Activated T-helper 1 cell treated with anti-CD3 and anti-CD28 coated beads, Interleukin-2, amount 50 U/mL, for 16 hours (primary cell): ENCODE measurements around the gene RAB23.

Source experiments
- DNase-seq, 2 donors: peaks; one replicate each; pipeline ENCODE4 v3.0.0-alpha.2; 2020; ENCODE audit warnings: low read depth in 1 of 2, low spot score in 1 of 2

RAB23 gene

DNA sequence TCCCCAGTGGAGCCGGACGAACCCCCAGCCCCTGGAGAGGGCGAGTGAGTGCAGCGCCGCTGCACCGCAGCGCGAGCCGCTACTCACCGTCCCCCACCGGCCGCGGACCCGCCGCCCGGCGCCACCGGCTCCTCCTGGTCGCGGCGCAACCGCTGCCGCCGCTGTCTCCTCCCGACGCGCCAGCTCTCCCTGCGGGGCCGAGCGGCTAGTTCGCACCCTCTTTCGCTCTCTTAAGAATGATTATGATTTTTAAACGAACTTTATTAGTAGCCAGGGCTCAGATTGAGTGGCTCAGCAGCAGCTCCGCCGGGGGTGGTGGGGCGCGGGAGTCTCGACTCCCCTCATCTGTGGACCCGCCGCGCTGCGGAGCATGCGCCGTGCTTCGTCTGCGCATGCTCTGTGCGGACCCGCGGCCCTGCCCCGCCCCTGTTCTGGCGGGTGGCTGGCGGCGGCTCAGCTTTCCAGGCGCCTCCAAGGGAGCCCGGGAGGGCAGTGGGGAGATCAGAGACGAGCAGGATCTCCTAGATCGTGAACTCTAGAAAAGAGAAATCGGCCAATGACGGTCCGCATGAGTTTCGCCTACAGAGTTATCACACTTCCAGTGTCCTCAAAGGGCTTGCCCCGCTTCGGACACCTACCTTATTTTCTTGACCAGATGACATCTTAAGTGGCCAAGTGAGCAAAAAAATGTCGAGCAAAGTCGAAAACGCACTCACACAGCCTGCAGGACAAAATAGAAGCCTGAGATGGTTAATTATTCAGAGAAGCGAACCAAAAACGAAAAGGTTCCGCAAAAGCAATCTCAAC lies at the start of gene RAB23:
RAB23 (minus strand) TSS at position 372 of the 807 bp plus-strand sequence. CDS start 11,927 bp downstream, outside the sequence.
- DNase-seq, result peak; percentile 55 to 76

DNA sequence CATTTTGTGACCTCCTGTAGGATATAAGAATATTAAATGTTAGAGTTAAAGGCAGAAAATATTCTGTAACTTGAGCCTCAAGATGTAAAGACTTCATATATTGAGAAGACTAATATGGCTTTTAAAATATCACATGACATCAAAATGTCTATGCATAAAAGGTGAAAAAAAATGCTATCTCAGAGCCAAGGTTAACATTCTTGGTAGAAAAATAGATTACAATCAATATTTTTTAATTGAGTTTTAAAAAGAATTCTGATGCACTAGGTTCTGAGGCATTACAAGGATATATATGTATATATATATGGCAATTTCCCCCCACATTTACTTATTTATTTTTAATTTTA lies 46.2 kb upstream of the RAB23 start:
- no peak for DNase-seq

DNA sequence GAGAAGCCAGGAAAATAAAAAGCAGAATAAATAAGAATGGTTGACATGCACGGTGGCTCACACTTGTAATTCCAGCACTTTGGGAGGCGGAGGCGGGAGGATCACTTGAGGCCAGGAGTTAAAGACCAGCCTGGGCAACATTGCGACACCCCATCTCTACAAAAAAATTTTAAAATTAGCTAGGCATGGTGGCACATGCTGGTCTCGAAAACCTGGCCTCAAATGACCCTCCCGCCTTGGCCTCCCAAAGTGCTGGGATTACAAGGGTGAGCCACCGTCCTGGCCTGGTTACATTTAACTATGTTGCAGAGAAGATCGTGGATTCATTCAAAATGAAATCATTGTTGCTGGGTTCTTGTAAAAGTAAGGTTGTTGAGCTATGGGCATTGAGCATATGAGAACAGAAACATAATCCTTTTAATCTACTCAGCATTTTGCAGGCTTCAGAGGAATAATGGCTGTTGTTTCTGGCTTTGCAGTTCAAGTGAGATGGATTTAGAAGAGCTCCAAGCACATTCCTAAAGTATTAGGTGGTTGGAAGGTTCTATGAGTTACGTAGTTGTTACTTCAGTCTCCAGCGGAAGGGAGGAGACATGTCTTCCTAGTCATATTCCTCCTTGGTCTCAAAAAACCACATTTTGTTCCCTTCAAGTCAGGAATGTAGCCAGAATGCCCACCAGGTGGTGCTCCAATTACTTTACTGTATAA lies 45.6 kb upstream of the RAB23 start:
- no peak for DNase-seq

DNA sequence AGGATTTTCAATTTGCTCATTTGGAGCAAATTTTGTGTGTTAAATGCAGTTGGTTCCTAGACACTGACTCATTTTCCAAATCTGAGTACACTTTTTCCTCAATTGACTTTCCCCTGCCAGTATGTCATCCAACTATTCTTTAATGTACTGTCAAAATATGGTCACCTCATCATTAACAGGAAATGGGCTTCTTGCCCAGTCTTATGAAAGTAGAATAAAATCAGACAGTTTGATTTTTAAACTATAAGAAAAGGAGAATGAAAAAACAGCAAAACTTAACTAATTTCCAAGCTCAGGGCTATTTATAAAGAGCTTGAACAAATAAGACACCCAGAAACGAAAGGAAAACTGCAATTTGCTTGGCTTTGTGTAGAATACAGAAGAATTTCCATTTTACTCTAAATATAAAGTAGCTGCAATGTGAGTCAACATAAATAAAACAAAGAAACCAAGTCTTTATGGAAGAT lies 43.7 kb upstream of the RAB23 start:
- no peak for DNase-seq

DNA sequence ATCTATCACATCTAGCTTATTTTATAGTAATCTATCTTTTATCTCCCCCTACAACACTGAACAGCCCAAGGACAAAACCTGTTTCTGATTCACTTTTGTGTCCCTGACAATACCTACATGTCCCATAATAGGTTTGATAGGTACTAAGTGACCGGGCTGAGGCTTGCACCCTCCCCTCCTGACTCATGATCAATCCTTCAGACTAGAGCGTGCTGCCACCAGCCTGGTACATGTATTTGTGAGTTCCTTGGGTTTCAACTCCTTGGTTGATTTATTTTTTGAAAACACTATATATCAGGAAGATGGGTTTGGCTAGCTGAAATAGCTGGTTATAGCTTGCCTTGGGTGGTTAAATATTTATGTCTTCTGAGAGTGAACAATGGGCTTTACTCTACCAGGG lies 41.6 kb upstream of the RAB23 start:
- no peak for DNase-seq

DNA sequence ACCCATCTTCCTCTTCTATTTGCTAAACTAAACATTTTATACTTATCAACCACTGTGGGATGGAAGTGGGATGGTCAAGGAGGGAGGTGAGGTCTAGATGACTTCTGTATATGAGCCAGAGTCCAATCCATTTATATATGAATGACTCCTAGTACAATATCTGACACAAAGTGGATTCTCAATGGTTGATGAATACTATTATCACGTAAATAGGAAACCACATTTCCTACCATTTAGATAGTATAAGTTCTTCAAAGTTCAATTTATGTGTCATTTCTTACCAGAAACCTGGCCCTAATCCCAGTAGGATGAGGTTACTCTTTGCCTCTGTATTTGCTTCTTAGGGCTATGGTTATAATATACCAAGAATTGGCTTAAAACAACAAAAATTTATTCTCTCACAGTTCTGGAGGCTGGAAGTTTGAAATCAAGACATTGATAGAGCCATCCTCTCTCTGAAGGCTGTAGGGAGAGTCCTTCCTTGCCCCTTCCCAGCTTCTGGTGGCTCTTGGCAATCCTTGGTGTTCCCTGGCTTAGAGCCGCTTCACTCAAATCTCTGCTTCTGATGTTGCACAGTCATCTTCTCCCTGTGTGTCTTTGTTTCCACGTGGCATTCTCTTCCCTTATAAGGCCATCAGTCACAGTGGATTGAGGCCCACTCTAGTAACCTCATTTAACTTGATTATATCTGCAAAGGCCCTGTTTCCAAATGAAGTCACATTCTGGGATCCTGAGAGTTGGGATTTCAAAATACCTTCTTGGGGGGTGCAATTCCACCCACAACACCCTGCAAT lies 41.0 kb upstream of the RAB23 start:
- no peak for DNase-seq

DNA sequence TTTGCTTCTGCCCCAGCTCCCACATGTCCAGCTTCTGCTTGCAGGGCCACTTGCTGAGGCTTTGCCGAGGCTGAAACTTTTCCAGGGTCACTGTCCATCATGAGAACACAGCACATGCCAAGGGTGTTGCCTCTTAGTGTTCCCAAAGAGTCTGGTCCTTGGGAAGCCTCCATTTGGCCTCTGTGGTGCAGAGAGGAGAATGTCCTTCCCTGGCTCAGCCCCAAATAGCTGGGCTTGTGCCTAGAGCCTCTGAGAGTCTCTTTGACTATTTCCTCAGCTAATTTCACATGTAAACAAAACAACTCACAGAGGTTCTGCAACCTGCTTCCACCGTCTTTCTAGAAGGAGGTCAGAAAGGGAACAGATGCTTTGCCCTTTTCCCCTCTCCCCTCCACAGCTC lies 40.4 kb upstream of the RAB23 start:
- DNase-seq, result no peak

DNA sequence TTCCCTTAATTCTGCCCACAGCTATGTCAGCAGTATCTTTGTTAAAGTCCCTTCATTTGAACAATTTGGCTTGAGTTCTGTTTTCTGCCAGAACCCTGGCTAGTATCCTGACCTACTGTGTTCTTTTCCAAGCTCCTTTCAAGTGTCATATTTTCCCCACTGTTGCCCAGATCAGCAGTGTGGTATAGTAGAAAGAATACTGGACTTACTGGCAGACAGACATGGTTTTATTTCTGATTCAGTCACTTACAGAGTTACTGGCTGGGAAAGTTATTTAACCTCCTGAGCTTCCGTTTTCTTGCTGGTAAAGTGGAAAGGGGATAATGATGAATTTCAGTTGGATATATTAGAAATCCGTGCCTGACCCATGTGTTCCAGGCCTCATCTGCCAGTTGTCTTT lies 39.8 kb upstream of the RAB23 start:
- no peak for DNase-seq

DNA sequence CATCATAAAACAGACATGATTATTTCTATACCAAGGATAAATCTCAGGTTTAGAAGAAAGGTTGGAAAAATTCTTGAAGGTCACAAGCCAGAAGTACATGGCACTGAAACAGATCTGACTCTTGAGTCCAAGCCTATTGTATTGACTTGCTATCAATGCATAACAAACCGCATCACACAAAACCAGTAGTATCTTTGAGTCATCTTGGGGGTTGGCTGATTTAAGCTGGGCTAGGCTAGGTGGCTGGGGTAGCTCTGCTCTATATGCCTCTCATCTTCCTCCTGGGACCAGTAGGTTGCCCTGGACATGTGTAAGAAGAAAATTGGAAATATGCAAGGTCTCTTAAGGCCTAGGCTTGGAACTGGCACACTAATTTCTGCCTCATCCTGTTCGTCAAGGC lies 37.0 kb upstream of the RAB23 start:
- DNase-seq, result no peak

DNA sequence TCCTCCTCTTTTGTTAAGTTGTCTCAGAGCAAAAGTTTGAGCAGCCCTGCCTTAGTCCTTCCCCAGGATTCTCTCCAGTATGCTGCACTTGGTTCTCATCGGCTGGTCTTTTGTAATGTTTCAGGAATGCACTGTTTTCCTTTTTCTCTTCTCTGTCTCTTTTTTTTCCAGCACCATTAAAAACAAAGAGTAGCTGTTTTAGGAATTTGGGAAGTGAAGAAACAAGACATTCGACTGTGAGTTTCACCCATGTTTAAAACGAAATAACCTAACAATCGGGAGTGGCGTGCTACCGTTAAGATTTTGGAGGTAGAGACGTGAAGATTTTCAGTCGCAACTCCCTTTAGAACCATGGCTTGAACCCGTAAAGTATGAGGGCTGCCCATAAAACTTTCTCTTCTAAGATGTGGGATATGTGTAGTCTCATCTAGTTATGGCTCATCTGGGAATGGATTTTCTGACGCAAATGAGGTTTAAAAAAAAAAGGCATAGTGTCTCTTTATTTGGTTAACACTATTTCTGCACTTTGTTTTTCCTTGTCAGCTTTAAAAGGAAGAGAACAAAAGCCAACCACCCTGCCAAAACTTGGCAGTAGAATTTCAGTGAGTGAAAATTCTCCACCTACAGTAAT lies 35.9 kb upstream of the RAB23 start:
- DNase-seq, result no peak

DNA sequence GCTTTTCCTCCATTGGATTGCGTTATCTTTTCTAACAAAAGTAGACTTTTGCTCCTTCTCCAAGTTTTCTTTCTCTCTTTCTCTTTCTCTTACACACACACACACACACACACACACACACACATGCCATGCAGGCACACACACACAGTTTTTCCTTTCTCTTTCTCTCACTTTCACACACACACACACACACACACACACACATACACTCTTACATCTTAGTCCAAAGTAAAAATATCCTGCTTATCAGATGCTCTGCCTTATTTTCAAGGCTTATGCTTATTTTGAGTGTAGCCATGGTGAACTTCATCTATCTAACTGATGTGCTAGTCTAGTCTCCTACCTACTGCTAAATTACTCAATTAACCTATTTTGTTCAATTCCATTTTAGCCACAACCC lies 34.4 kb upstream of the RAB23 start:
- no peak for DNase-seq

DNA sequence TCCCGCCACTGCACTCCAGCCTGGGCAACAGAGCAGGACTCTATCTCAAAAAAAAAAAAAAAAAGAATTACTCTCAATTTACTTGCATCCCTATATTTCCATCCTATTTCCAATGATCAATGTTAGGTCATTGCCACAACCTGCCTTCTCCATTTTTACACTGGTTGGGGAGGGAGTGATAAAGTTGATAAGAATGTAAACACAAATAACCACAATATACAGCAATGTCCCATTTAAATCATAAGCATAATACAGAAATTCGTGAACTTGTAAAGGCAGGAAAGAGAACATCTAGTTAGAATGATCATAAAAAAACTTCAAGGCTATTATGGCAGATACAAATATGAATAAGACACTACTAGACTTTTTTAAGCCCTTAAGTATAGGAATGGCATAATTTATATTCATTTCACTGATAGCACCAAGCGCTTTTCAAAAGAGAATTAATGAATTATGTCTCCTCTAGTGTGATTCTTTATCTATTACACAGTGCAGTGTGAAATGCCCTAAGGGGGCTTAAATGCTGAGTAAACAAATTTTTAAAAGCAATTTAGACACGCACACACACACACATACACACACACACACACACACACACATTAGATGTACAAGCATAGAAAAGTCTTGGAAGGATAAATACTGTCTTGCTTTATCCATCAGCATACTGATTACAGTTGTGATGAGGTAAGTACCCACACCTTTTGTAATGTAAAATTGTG lies 33.5 kb upstream of the RAB23 start:
- no peak for DNase-seq

DNA sequence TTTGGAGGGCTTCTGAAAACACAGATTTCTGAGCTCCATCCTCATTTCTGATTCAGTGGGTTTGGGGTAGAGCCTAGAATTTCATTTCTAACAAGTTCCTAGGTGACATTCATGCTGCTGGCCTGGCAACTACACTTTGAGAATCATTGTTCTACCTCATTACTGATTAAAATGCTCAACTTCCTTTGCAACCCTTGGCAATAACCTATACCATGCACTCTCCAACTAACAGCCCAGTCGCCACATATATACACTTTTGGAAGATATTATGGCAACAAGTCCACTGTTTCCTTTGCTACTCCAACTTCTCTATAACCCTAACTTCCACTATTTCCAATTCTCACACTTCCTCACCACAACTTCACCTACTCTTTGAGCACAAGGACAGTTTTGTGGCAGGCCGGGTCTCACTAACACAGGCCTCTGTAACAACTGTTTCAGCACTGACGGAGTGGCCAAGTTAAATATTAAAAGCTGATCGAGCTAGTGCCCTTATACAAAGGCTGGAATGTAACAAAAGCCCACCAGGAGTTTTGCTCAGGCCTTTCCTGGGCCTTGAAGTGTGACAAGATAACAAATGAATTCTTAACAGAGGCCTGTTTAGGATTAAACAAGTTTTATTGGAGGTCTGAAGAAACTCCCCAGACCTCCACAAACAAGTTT lies 32.1 kb upstream of the RAB23 start:
- DNase-seq, result no peak

DNA sequence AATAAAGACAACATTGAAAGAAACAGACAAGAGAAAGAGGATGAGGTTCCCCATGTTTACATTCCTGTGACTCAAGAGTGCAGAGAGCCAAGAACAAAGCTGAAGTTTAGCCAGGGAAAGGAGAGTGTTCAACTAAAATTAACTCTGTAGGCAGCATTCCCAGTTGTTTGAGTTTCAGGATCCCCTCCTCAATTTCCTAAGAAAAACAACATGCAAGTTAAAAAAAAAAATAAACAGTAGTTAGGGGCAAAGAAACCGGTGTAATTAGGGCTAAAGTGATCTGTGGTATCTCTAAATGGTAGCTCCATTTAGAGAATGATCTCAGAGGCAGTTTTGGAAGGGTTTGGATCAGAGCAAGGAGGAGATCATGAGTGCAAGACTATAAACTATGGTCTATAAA lies 30.9 kb upstream of the RAB23 start:
- DNase-seq, result no peak

DNA sequence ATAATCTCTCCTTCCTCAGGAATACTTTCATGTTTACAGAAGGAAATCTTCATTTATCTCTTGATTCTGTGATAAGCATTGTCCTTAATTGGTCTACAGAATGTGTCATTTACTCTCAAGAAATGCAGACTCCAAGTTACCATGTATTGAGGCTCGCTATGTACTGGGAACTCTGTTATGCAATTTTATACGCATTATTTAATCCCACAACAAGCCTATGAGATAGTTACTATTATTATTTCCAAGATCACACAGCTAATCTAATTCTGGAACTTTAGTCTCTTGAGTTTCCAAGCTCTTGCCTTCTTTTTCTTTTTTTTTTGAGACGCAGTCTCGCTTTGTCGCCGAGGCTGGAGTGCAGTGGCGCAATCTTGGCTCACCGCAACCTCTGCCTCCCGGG lies 30.0 kb upstream of the RAB23 start:
- DNase-seq, result no peak

DNA sequence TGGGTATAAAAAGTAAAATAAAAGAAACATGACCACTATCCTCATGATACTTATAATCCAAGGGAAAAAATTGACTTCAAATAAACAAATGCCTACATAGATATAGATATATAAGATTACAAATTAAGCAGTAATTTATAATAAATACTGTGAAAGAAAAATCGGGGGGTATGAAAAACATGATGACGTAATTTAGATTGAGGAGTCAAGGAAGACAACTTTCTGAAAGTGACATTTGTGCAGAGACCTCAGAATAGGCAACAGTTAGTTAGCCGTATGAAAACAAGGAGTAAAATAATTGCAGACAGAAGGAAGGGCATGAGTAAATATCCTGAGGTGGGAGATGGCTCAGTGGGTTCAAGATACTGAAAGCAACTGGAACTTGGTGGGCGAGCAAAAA lies 28.2 kb upstream of the RAB23 start:
- DNase-seq, result no peak

DNA sequence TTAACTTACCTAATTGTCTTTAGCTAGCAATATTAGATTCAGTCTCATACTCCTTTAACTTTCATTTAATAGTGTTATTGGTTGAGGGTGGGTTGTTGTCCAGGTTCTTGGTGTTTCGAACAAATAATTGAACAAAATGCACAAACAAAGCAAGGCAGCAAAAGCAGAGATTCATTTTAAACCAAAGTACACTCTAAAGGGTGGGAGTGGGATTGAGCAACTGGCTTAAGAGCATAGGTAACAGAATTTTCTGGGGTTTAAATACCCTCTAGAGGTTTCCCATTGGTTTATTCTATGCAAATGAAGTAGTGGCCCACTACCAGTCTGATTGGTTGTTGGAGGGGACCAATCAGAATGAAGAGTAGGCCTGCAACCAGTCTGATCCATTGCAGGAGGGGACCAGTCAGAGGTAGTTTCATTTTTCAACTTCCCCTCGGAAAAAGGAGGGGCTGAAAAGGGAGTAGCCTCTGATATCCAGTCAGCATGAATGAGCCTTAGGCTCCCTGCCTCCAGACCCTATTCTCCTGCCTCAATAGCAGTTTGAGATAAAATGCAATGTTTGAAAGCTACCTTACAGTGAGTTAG lies 26.3 kb upstream of the RAB23 start:
- no peak for DNase-seq

DNA sequence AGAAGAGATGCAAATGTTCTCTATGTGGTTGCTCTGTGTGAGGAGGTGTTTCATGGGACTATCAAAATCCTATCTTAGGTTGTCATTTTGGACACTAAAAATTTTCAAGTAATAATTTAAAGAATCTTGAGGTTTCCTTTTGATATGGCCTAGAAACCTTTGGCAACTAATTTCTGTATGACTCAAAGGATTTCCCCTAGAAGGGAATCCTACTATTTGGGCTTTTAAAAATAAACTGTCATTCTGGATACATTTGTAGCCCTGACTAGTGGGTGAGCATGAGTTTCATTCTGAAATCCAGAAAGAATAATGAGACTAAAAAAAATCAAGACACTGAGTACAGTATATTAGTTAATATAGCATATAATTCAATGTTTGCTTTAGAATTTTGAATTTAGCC lies 25.5 kb upstream of the RAB23 start:
- DNase-seq, result no peak

DNA sequence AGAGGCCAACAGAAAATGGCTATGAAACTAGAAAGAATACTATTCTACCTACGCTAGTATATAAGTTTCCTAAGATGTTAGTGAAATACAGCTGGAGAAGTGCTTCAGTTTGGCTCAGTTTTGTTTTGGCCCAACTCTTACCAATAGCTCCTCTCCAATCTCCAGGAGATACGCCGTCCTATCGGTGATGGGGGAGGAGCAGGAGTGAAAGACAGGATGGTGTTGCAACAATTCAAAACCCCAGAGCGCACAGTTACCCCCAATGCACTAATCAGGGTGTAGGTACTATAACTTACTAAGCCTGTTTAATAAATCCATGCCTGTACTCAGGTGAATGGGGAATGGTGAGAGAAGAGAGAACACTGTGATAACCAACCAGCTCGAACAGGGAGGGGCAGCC lies 24.2 kb upstream of the RAB23 start:
- DNase-seq, result no peak

DNA sequence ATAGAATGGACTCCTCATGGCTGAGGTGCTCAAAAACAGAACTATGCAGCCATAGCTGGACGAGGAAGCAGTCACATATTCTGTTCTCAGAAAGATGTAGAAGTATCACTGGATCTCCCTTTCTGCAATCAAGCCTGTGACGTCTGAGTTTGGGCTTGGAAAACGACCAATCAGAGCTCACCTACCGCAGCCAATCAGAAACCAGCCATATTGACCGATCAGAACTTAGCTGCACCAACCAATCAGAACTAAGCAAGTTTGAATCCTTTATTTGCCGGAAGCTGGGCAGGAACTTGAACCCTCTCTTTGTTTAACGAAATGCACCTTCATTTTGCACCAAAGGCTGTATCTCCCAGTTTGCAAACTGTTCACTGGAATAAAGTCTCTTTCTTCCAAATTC lies 21.8 kb upstream of the RAB23 start:
- DNase-seq, result no peak
